ENCODE data around the gene COX20.

COX20 gene

DNA sequence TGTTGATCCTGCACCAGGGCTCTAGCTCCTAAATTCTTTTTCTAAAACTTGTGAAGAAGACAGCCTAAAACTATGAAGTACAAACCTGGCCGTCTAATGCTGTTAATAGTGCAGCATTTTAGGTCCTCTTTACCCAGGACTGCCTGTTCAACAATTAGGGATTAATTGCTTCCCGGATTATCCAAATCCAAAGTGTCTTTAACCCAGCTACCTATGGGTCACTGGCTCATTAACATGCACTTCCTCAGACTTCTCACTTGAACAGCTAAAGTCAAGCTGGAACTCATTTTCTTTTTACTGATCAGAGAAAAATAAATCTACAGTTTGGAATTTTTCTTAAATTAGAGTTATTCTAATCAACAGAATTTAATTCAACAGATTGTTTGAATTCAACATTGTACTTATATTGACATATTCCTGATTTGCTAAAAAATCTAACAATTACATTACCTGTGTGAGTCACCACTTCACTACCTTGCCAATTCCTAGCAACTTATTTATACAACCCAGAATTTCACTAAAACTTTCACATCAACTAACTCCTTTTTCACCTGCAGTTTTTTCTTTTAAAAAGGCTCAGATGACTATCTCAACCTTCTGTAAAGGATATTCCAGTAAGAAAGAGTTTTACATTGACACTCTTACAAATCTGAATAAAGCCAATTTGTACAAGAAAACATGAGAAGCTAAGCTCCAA is 25.6 kb downstream of the COX20 start:
- TF ChIP-seq, protein P1, sequence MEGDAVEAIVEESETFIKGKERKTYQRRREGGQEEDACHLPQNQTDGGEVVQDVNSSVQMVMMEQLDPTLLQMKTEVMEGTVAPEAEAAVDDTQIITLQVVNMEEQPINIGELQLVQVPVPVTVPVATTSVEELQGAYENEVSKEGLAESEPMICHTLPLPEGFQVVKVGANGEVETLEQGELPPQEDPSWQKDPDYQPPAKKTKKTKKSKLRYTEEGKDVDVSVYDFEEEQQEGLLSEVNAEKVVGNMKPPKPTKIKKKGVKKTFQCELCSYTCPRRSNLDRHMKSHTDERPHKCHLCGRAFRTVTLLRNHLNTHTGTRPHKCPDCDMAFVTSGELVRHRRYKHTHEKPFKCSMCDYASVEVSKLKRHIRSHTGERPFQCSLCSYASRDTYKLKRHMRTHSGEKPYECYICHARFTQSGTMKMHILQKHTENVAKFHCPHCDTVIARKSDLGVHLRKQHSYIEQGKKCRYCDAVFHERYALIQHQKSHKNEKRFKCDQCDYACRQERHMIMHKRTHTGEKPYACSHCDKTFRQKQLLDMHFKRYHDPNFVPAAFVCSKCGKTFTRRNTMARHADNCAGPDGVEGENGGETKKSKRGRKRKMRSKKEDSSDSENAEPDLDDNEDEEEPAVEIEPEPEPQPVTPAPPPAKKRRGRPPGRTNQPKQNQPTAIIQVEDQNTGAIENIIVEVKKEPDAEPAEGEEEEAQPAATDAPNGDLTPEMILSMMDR (conservative IDR thresholded peaks at IDR 0.05; ENCODE audit: low read depth, low read length) = no peak
- DNase-seq (ENCODE audit: low read depth) = no peak
- H3K4me3 ChIP-seq (ENCODE audit: low read length) = peak overlapping the region; percentile 82

DNA sequence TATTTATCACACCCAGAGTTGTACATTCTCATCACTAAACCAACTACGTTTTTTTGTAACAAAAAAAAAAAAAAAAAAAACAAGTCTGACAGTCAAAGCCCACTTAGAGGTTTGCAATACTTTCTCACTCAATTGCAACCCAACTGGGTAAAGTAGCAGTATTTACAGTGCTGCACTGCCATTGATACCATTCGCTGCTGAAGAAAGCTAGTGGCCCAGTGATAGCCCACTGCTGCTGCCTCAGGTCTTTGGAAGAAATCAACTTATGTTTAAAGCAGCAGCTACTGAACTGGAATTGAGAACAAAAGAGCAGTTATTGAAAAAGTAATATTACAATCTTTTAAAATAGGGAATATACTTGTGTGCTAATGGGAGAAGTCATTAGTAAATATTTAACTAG is 26.2 kb downstream of the COX20 start:
- TF ChIP-seq, protein P1 (conservative IDR thresholded peaks at IDR 0.05; ENCODE audit: low read depth, low read length) = no peak
- DNase-seq (ENCODE audit: low read depth) = no peak
- H3K4me3 ChIP-seq (ENCODE audit: low read length) = peak overlapping the region; percentile 82

DNA sequence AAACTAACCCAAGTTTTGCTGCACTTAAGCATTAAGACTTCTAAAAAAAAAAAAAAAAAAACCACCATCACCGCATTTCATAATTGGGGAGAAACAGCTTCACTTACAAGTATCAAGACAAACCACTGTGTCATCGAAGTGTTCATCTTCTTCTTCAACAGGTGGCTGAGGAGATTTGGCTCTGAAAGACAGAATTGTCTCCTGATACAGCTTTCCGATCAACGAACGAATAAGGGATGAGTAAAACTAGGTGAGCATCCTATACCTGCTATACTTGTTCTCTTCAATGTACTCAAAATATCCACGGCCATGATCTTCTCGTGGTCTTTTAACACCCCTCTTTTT is 26.9 kb downstream of the COX20 start:
- DNase-seq (ENCODE audit: low read depth) = no peak
- TF ChIP-seq, protein P1 (conservative IDR thresholded peaks at IDR 0.05; ENCODE audit: low read depth, low read length) = no peak
- H3K4me3 ChIP-seq (ENCODE audit: low read length) = peak overlapping the region; percentile 82

DNA sequence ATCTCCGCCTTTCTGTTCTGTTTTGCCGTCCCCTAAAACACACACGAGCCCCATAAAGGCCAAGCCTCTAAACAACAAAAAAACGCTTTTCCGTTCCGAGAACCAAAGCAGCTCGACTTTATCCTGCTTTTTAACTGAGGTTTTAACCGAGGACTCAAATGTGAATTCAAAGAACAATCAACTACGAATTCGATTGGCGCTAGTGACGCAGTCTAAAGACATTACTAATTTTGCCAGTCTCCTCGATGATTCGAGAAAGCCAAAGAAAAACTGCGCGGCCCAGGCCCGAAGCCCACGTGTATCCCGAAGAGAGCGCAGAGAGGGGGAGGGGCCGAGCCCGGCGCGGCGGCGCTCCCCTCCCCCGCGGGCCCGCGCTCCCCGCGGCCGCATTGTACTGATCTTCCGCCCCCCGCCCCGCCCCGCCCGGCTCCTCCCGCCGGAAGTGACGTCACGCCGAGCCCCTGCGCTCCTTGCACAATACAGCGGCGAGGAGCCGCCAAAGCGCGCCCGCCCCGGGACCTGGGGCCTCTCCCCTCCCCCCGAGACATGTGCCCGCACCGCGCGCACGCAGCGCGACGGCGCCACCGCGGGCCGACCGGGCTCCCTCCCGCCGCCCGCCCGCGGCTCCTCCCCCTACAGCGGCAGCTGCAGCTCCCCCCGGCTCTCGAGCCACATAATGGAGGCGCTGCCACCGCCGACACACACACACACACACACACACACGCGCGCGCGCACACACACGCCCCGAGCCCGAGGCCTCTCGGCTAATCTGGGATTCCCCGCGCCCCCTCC is 27.4 kb downstream of the COX20 start:
- peak overlapping the region; percentile 82 for H3K4me3 ChIP-seq (ENCODE audit: low read length)
- DNase-seq (ENCODE audit: low read depth) = peak; percentile 54
- TF ChIP-seq, protein P1 (conservative IDR thresholded peaks at IDR 0.05; ENCODE audit: low read depth, low read length) = no peak

DNA sequence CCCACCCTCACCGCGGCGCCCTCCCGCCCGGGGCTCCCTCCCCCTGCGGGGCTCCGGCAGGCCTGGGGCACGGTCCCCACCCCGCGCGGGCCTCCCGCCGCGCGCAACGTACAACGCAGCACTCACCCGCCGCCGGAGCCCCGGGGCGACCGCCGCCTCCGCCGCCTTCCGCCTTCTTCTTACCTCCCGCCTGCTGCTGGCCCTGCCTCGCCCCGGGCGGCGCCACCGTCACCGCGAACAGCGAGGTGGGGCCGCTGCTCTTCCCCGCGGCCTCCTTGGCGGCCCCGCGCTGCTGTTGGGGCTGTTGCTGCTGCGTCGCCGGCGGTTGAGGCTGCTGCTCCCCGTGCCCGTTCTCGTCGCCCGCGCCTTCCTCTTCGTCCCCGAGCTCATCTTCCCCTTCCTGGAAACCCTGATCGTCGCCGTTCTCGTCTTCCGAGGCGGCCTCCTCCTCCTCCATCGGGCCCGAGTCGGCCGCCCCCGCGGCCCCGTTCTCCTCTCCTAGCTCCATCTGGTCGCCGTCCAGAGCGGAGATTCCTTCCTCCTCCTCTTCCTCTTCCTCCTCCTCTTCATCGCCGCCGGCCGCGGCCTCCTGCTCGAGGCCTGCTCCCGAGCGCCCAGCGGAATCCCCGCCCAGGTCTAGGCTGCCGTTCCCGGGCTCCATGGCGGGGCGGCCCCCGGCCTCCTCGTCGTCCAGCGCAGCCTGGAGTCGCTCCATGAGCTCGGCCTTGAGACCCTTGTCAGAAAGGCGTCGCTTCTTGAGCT is 28.2 kb downstream of the COX20 start:
- no peak for DNase-seq (ENCODE audit: low read depth)
- H3K4me3 ChIP-seq (ENCODE audit: low read length) = peak overlapping the region; percentile 82
- TF ChIP-seq, protein P1 (conservative IDR thresholded peaks at IDR 0.05; ENCODE audit: low read depth, low read length) = no peak

DNA sequence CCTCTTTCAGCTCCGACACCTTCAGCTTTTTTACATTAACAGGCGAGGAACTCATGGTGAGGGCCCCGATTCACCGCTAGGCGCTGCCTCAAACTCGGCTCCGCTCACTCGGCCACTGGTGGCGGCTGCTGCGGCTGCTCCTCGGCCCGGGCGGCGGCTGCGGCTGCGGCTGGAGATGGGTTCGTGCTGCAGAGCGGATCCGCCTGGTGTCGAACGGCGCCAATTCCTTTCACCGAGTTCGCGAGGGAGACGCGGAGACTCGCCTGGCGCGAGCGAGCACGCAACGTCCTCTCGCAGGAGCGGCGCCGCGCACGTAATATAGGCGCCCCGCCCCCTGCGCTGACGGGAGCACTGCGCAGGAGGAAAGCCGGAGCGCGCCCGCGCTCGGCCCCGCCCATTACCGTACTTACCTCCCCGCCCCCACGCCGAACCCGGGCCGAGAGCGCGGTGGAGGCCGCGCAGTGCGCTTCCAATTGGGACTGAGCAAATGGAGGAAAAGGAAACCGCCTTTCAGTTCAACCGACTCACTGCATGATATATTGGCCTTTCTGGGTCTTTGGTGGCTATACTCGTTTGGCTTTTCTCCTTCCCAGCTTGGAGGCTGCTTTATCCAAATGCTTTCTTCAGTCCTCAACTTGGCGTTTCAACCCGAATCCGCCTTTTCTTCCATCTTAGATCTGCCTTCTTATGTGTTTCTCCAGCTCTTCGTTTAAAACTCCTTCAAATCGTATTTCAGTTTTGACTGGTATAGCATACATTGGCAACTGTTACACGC is 29.0 kb downstream of the COX20 start, which contains the start of gene HNRNPU:
Gene HNRNPU (minus strand): TSS at position 291 of the 775 bp plus-strand sequence. CDS start 236 bp downstream, at position 55.
- DNase-seq (ENCODE audit: low read depth) = peak; percentile 85
- peak within 1 kb of the TSS; percentile 82 for H3K4me3 ChIP-seq (ENCODE audit: low read length)
- TF ChIP-seq, protein P1 (conservative IDR thresholded peaks at IDR 0.05; ENCODE audit: low read depth, low read length) = peak; percentile 26

Measured in retinal pigment epithelial cell (primary cell).